DOHH2 (cell line): Measurements from ENCODE around the gene GOLGA8H.
"Not testable (repeated sequence)": the region's sequence is repeated elsewhere in the genome, so short reads cannot be mapped to it uniquely, and the experiment has no call there.

Source experiments
- CTCF ChIP-seq: fragments of 200-600 bp; sonication (generic); IDR thresholded peaks from one replicate; pipeline ENCODE4 v1.5.1; 2014; ENCODE audit warnings: antibody characterized with exemption, mild to moderate bottlenecking, low read depth, low read length; ENCODE audit not compliant: poor library complexity, severe bottlenecking
- EZH2phosphoT487 ChIP-seq: fragments of 200-600 bp; sonication (generic); IDR thresholded peaks from 2 replicates; pipeline ENCODE4 v1.6.1; 2017; ENCODE audit warnings: borderline replicate concordance, mild to moderate bottlenecking, antibody characterized with exemption, low read length, moderate library complexity, mixed read lengths

- not testable (repeated sequence) for TF ChIP-seq CTCF, EZH2phosphoT487
Measured at GRCh38 chr15:30626632-30627031, 22.8 kb downstream of the GOLGA8H start.
